KOPT-K1 (cell line): ENCODE results near the gene HSPA5.
A peak's percentile ranks its signal among the peaks of the same experiment; 100 is the strongest.

Experiments
- H3K27ac ChIP-seq: fragments of 200-600 bp; sonication (generic); 2 replicates; pipeline ENCODE4 v1.5.1; 2016; ENCODE audit warnings: antibody characterized with exemption, mild to moderate bottlenecking, low read depth, low read length; ENCODE audit not compliant: poor library complexity, severe bottlenecking
- H3K36me3 ChIP-seq: fragments of 200-600 bp; sonication (generic); 2 replicates; pipeline ENCODE4 v1.5.1; 2017; ENCODE audit warnings: antibody characterized with exemption, mild to moderate bottlenecking, low read length, moderate library complexity; ENCODE audit not compliant: insufficient read depth
- H3K9me3 ChIP-seq: fragments of 200-600 bp; sonication (generic); 2 replicates; pipeline ENCODE4 v1.5.1; 2017; ENCODE audit warnings: antibody characterized with exemption, low read length, mild to moderate bottlenecking; ENCODE audit not compliant: insufficient read depth, poor library complexity, severe bottlenecking

Gene HSPA5

DNA sequence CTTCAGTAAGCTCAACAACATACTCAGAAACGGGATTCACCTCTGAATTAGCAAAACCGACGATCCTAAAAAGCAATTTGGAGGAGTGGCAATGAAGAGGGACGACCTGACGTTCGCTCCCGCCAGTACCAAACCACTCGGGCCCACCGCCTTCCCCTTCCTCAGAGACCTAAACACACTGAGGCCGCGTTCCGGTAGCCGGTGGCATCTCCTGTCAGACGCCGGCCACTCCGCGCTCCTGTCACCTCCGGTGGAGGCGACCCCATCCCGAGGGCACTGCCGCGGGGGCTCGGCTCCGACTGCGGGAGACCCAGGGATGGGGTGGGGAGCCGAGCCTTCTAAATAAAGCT is 52.2 kb downstream of the HSPA5 start:
- Histone ChIP-seq H3K9me3 (no peaks in the 10 kb centered on the region), H3K27ac (peak overlapping the region; percentile 92)

More for the DNA sequence above, 52.2 kb downstream of the HSPA5 start:
- peaks cover 7% of the 10 kb centered on the region; the same call in 1 of the 2 replicates for H3K36me3 ChIP-seq
